Measurements from ENCODE around the gene NCOA3.

DNA sequence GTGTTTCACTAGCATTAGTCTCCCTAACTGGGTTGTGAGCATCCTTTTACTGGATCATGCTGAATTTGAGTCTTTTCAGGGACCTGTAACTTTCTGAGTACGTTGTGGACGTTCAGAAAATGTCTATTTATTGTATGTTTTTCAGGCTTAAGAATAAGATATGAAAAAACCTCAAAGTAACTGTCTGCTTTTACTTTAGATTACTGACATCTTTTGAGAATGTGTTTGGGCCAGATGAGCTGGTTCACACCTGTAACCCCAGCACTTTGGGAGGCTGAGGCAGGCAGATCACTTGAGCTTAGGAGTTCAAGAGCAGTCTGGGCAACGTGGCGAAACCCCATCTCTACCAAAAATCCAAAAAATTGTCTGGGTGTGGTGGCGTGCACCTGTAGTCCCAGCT lies 32.7 kb downstream of the NCOA3 start:
- TF ChIP-seq TAF1 (IDR thresholded peaks at IDR 0.05; ENCODE audit: borderline replicate concordance, low read depth, low read length) (no peak), POLR2AphosphoS5 (IDR thresholded peaks at IDR 0.05; ENCODE audit: low read depth, low read length) (no peak)
